Loucy (cell line): ENCODE data around the gene RAI1.

Source experiments
- H2AFZ ChIP-seq: fragments of 200-600 bp; sonication (generic); 2 replicates; pipeline ENCODE4 v1.6.0; 2016; ENCODE audit warnings: antibody characterized with exemption, mild to moderate bottlenecking, low read length, moderate library complexity
- H3F3A ChIP-seq: fragments of 200-600 bp; 2 replicates; pipeline ENCODE4 v1.6.0; 2016; ENCODE audit warnings: antibody characterized with exemption, low read depth, mild to moderate bottlenecking
- H3K27me3 ChIP-seq: fragments of 200-600 bp; sonication (generic); 2 replicates; pipeline ENCODE4 v1.6.1; 2014; ENCODE audit warnings: low read length, mild to moderate bottlenecking; ENCODE audit not compliant: insufficient read depth, poor library complexity, severe bottlenecking
- H3K36me3 ChIP-seq: fragments of 200-600 bp; sonication (generic); 2 replicates; pipeline ENCODE4 v1.6.1; 2016; ENCODE audit warnings: low read length; ENCODE audit not compliant: insufficient read depth
- H3K4me1 ChIP-seq: fragments of 200-600 bp; sonication (generic); 2 replicates; pipeline ENCODE4 v1.5.1; 2014; ENCODE audit warnings: low read length, mild to moderate bottlenecking; ENCODE audit not compliant: insufficient read depth, poor library complexity, severe bottlenecking
- H3K4me2 ChIP-seq: fragments of 200-600 bp; sonication (generic); 2 replicates; pipeline ENCODE4 v1.6.0; 2014; ENCODE audit warnings: antibody characterized with exemption, low read length, low read depth, mild to moderate bottlenecking; ENCODE audit not compliant: poor library complexity, severe bottlenecking
- H3K4me3 ChIP-seq: fragments of 200-600 bp; sonication (generic); 2 replicates; pipeline ENCODE4 v1.5.1; 2014; ENCODE audit warnings: low read length, mild to moderate bottlenecking, mixed read lengths; ENCODE audit not compliant: poor library complexity, severe bottlenecking
- H3K79me2 ChIP-seq: fragments of 200-600 bp; sonication (generic); 2 replicates; pipeline ENCODE4 v1.6.1; 2014; ENCODE audit warnings: low read length; ENCODE audit not compliant: insufficient read depth
- H3K9ac ChIP-seq: fragments of 200-600 bp; sonication (generic); 2 replicates; pipeline ENCODE4 v1.6.0; 2014; ENCODE audit warnings: mild to moderate bottlenecking, low read depth, low read length, moderate library complexity; ENCODE audit not compliant: poor library complexity, severe bottlenecking
- H3K9me2 ChIP-seq: fragments of 200-600 bp; sonication (generic); replicated peaks from 2 replicates; pipeline ENCODE4 v1.6.1; 2016; ENCODE audit warnings: low read depth, low read length, mixed read lengths
- H3K9me3 ChIP-seq: fragments of 200-600 bp; sonication (generic); 2 replicates; pipeline ENCODE4 v1.6.1; 2014; ENCODE audit warnings: mild to moderate bottlenecking, antibody characterized with exemption, low read length, low read depth; ENCODE audit not compliant: insufficient read depth
- H4K20me1 ChIP-seq: fragments of 200-600 bp; sonication (generic); 2 replicates; pipeline ENCODE4 v1.6.0; 2014; ENCODE audit warnings: antibody characterized with exemption, low read length, mild to moderate bottlenecking; ENCODE audit not compliant: insufficient read depth, poor library complexity, severe bottlenecking
- EZH2phosphoT487 ChIP-seq: fragments of 200-600 bp; IDR thresholded peaks from 2 replicates; pipeline ENCODE4 v1.6.1; 2018; ENCODE audit warnings: antibody characterized with exemption, mild to moderate bottlenecking, moderate library complexity, borderline replicate concordance
- TF ChIP-seq, protein P1 (sequence below): fragments of 200-600 bp; sonication (generic); conservative IDR thresholded peaks from 2 replicates; pipeline ENCODE4 v1.5.1; 2014; ENCODE audit warnings: mild to moderate bottlenecking, antibody characterized with exemption, low read length

Gene RAI1

DNA sequence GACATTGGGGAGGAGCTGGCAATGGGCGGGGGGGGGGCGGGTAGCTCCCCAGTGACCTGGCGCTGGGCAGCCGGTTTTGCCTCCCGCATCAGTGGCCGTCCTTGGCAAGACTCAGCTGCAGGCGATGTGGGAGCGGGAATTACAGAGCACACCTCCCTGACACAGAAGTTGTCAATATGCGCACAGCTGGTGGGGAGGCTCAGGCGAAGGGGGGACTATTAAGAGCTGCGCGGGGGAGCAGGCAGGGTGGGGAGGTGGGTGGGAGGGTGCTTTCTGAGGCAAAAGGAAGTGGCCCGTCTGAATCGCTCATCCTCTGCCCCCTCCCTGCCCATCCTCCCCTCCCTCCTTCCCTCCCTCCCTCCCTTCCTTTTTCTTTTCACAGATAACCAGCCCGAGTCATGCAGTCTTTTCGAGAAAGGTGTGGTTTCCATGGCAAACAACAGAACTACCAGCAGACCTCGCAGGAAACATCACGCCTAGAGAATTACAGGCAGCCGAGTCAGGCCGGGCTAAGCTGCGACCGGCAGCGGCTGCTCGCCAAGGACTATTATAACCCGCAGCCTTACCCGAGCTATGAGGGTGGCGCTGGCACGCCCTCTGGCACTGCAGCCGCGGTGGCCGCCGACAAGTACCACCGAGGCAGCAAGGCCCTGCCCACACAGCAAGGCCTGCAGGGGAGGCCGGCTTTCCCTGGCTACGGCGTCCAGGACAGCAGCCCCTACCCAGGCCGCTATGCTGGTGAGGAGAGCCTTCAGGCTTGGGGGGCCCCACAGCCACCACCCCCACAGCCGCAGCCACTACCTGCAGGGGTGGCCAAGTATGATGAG is 111.5 kb downstream of the RAI1 start:
- H3K27me3 ChIP-seq, result no peaks in the 10 kb centered on the region
- peak overlapping the region; percentile 8 for H3K4me2 ChIP-seq
- no peaks in the 10 kb centered on the region for H3K9me2 ChIP-seq
- no peak for TF ChIP-seq EZH2phosphoT487
- TF ChIP-seq, protein P1, sequence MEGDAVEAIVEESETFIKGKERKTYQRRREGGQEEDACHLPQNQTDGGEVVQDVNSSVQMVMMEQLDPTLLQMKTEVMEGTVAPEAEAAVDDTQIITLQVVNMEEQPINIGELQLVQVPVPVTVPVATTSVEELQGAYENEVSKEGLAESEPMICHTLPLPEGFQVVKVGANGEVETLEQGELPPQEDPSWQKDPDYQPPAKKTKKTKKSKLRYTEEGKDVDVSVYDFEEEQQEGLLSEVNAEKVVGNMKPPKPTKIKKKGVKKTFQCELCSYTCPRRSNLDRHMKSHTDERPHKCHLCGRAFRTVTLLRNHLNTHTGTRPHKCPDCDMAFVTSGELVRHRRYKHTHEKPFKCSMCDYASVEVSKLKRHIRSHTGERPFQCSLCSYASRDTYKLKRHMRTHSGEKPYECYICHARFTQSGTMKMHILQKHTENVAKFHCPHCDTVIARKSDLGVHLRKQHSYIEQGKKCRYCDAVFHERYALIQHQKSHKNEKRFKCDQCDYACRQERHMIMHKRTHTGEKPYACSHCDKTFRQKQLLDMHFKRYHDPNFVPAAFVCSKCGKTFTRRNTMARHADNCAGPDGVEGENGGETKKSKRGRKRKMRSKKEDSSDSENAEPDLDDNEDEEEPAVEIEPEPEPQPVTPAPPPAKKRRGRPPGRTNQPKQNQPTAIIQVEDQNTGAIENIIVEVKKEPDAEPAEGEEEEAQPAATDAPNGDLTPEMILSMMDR, result no peak
- peaks cover 53% of the 10 kb centered on the region for H3K79me2 ChIP-seq
- H2AFZ ChIP-seq, result no peak overlapping the region
- H3K4me1 ChIP-seq, result peaks cover 28% of the 10 kb centered on the region
- peaks cover 51% of the 10 kb centered on the region; the same call in 1 of the 2 replicates for H3K36me3 ChIP-seq
- no peaks in the 10 kb centered on the region for H3K9me3 ChIP-seq
- no peak overlapping the region for H3K9ac ChIP-seq
- H3F3A ChIP-seq, result no peaks in the 10 kb centered on the region
- peaks cover 61% of the 10 kb centered on the region for H4K20me1 ChIP-seq
- H3K4me3 ChIP-seq, result no peak overlapping the region

DNA sequence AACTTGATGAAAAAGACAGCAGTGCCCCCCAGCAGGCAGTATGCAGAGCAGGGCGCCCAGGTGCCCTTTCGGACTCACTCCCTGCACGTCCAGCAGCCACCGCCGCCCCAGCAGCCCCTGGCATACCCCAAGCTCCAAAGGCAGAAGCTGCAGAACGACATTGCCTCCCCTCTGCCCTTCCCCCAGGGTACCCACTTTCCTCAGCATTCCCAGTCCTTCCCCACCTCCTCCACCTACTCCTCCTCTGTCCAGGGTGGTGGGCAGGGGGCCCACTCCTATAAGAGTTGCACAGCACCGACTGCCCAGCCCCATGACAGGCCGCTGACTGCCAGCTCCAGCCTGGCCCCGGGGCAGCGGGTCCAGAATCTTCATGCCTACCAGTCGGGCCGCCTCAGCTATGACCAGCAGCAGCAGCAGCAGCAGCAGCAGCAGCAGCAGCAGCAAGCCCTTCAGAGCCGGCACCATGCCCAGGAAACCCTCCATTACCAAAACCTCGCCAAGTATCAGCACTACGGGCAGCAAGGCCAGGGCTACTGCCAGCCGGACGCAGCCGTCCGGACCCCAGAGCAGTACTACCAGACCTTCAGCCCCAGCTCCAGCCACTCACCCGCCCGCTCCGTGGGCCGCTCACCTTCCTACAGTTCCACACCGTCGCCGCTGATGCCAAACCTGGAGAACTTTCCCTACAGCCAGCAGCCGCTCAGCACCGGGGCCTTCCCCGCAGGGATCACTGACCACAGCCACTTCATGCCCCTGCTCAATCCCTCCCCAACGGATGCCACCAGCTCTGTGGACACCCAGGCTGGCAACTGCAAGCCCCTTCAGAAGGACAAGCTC is 112.3 kb downstream of the RAI1 start:
- H3K36me3 ChIP-seq, result peaks cover 60% of the 10 kb centered on the region; the same call in 1 of the 2 replicates
- H4K20me1 ChIP-seq, result peaks cover 59% of the 10 kb centered on the region

DNA sequence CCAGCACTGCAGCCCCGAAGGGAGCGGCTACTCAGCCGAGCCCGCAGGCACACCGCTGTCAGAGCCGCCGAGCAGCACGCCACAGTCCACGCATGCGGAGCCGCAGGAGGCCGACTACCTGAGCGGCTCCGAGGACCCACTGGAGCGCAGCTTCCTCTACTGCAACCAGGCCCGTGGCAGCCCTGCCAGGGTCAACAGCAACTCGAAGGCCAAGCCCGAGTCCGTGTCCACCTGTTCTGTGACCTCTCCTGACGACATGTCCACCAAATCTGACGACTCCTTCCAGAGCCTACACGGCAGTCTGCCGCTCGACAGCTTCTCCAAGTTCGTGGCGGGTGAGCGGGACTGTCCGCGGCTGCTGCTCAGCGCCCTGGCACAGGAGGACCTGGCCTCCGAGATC is 113.1 kb downstream of the RAI1 start:
- no peak overlapping the region for H3K9ac ChIP-seq
- no peak overlapping the region for H2AFZ ChIP-seq
- peaks cover 28% of the 10 kb centered on the region for H3K4me1 ChIP-seq
- H4K20me1 ChIP-seq, result peaks cover 54% of the 10 kb centered on the region
- H3K4me2 ChIP-seq, result no peak overlapping the region
- no peaks in the 10 kb centered on the region for H3K27me3 ChIP-seq
- H3F3A ChIP-seq, result no peaks in the 10 kb centered on the region
- H3K4me3 ChIP-seq, result no peak overlapping the region
- TF ChIP-seq EZH2phosphoT487, result no peak
- TF ChIP-seq, protein P1, result no peak
- no peaks in the 10 kb centered on the region for H3K9me2 ChIP-seq
- H3K36me3 ChIP-seq, result peaks cover 64% of the 10 kb centered on the region; the same call in 1 of the 2 replicates
- no peaks in the 10 kb centered on the region for H3K9me3 ChIP-seq
- H3K79me2 ChIP-seq, result peaks cover 37% of the 10 kb centered on the region

More for the DNA sequence above, 112.3 kb downstream of the RAI1 start:
- H3K9me3 ChIP-seq, result no peaks in the 10 kb centered on the region
- no peak overlapping the region for H2AFZ ChIP-seq
- TF ChIP-seq EZH2phosphoT487, result no peak
- TF ChIP-seq, protein P1, result no peak
- peaks cover 45% of the 10 kb centered on the region for H3K79me2 ChIP-seq
- peaks cover 28% of the 10 kb centered on the region for H3K4me1 ChIP-seq
- no peak overlapping the region for H3K4me3 ChIP-seq
- H3F3A ChIP-seq, result no peaks in the 10 kb centered on the region
- no peaks in the 10 kb centered on the region for H3K9me2 ChIP-seq
- no peak overlapping the region for H3K9ac ChIP-seq
- H3K4me2 ChIP-seq, result no peak overlapping the region
- H3K27me3 ChIP-seq, result no peaks in the 10 kb centered on the region
